Esophagus muscularis mucosa (tissue), 4 donors: ENCODE measurements around the gene VMA21. TPM values are rescaled to one million over a fixed set of nuclear protein-coding genes. Genes with fewer than 3 reads are reported as not detected.

Source experiments
- DNase-seq: peaks from one replicate; pipeline ENCODE4 v3.0.0-alpha.2; 2017; ENCODE audit errors: extremely low spot score
- H3K27ac ChIP-seq, 4 donors: fragments of 200-600 bp; sonication (generic); replicated peaks in 1 of 4; 1 replicate in 3 of 4; 2 replicates in 1 of 4; pipeline ENCODE4 v1.5.1; 2016 to 2019; ENCODE audit warnings: mild to moderate bottlenecking in 1 of 4
- H3K27me3 ChIP-seq, 4 donors: fragments of 200-600 bp; sonication (generic); one replicate each; pipeline versions ENCODE4 v1.5.1 to v1.6.0; 2016 to 2019
- H3K36me3 ChIP-seq, 4 donors: fragments of 200-600 bp; sonication (generic); one replicate each; pipeline ENCODE4 v1.5.1; 2016 to 2019
- H3K4me1 ChIP-seq, 4 donors: fragments of 200-600 bp; sonication (generic); one replicate each; pipeline ENCODE4 v1.5.1; 2016 to 2019
- H3K4me3 ChIP-seq, 4 donors: fragments of 200-600 bp; sonication (generic); 1 replicate in 2 of 4; 2 replicates in 2 of 4; pipeline ENCODE4 v1.5.1; 2016 to 2019; ENCODE audit warnings: mild to moderate bottlenecking in 4 of 4, moderate library complexity in 1 of 4
- H3K9me3 ChIP-seq, 4 donors: fragments of 200-600 bp; sonication (generic); 1 replicate in 3 of 4; 2 replicates in 1 of 4; pipeline ENCODE4 v1.5.1; 2016 to 2019
- CTCF ChIP-seq, 3 experiments: fragments of 200-600 bp in 2 of 3; fragments of 450-650 bp in 1 of 3; sonication (generic) in 2 of 3; IDR thresholded peaks; one replicate each; pipeline ENCODE4 v1.5.1; 2017 to 2019; ENCODE audit warnings: antibody characterized with exemption in 3 of 3, mild to moderate bottlenecking in 2 of 3, moderate library complexity in 1 of 3
- EP300 ChIP-seq: sonication (generic); formaldehyde crosslinking; IDR thresholded peaks from one replicate; pipeline ENCODE4 v1.6.1; 2017; ENCODE audit warnings: antibody characterized with exemption
- POLR2A ChIP-seq: fragments of 450-650 bp; IDR thresholded peaks from one replicate; pipeline ENCODE4 v1.6.1; 2017; ENCODE audit warnings: antibody characterized with exemption, moderate library complexity, mild to moderate bottlenecking, low read depth
- POLR2AphosphoS5 ChIP-seq, 2 donors: sonication (generic); formaldehyde crosslinking; IDR thresholded peaks; one replicate each; pipeline ENCODE4 v1.6.1; 2017; ENCODE audit warnings: antibody characterized with exemption in 2 of 2
- WGBS: methylation state at CpG from one replicate; pipeline ENCODE4 v1.1.5; 2018; 5-methylcytosine and 5-hydroxymethylcytosine counted together
- intact Hi-C: fragments of 100-400 bp; cut with DNase I; formaldehyde crosslinking; loops from one replicate; pipeline ENCODE4 v1.15.1; 2023
- total RNA-seq, 4 donors: library from RNA; depleted of rRNA; stranded (reverse); fragments of >200 nt; gene quantifications; one replicate each; pipeline versions ENCODE4 v1.1.0 to v1.2.1, GENCODE V29; 2016

The VMA21 gene
- total RNA-seq, 4 donors from 2014 or later: 17.9 to 28.3 (median 24.3) TPM

GRCh38 chrX:151396042-151396824 lies 773 bp upstream of the VMA21 start:
- Histone ChIP-seq H3K27ac (peak overlapping the region; percentile 89 to 94 (median 90)), H3K4me1 (peaks cover 9 to 26% (median 21%) of the 10 kb centered on the region in 4 donors), H3K4me3 (peak overlapping the region; percentile 70 to 81 (median 76)), H3K9me3 (no peaks in the 10 kb centered on the region), H3K27me3 (no peaks in the 10 kb centered on the region), H3K36me3 (no peaks in the 10 kb centered on the region)
- no peak for DNase-seq
- intact Hi-C loops: no loop called here
- WGBS: 58% methylated on average over 20 of the region's 20 CpGs
- TF ChIP-seq POLR2A: no peak
- no peak for TF ChIP-seq POLR2AphosphoS5 (IDR thresholded peaks at IDR 0.05)
- no peak for TF ChIP-seq CTCF (IDR thresholded peaks at IDR 0.05)
- TF ChIP-seq EP300: no peak

GRCh38 chrX:151397741-151398070 lies 700 bp downstream of the VMA21 start:
- Histone ChIP-seq H3K27me3 (no peaks in the 10 kb centered on the region), H3K9me3 (no peaks in the 10 kb centered on the region), H3K4me1 (peaks cover 9 to 31% (median 26%) of the 10 kb centered on the region in 4 donors), H3K27ac (peak overlapping the region; percentile 89 to 94 (median 90)), H3K36me3 (no peaks in the 10 kb centered on the region), H3K4me3 (peak overlapping the region; percentile 70 to 81 (median 76))
- 16% methylated on average over 2 of the region's 2 CpGs for WGBS
- intact Hi-C loops: no loop called here
- no peak for TF ChIP-seq CTCF (IDR thresholded peaks at IDR 0.05)
- no peak for DNase-seq

GRCh38 chrX:151398346-151398745 lies 1.3 kb downstream of the VMA21 start:
- peaks cover 9 to 37% (median 32%) of the 10 kb centered on the region in 4 donors for H3K4me1 ChIP-seq
- TF ChIP-seq CTCF (IDR thresholded peaks at IDR 0.05) (no peak), POLR2A (no peak), POLR2AphosphoS5 (IDR thresholded peaks at IDR 0.05) (no peak), EP300 (no peak)
- intact Hi-C loops: no loop called here
- WGBS: 76% methylated on average over 3 of the region's 3 CpGs
- no peaks in the 10 kb centered on the region for H3K27me3 ChIP-seq
- no peak overlapping the region for H3K4me3 ChIP-seq
- no peak overlapping the region for H3K27ac ChIP-seq
- no peak for DNase-seq
- no peaks in the 10 kb centered on the region for H3K9me3 ChIP-seq
- no peaks in the 10 kb centered on the region for H3K36me3 ChIP-seq

- H3K4me1 ChIP-seq: peaks cover 0 to 24% (median 21%) of the 10 kb centered on the region in 4 donors
- intact Hi-C loops: no loop called here
- 70% methylated on average over 15 of the region's 22 CpGs for WGBS
- H3K4me3 ChIP-seq: no peak overlapping the region
- DNase-seq: no peak
- no peaks in the 10 kb centered on the region for H3K27me3 ChIP-seq
- H3K27ac ChIP-seq: no peak overlapping the region
- H3K9me3 ChIP-seq: no peaks in the 10 kb centered on the region
- H3K36me3 ChIP-seq: peaks cover 0 to 12% (median 3%) of the 10 kb centered on the region in 4 donors
- peak in 2 of 3 experiments; percentile 16 to 20 for TF ChIP-seq CTCF (IDR thresholded peaks at IDR 0.05)
- TF ChIP-seq POLR2A: no peak
- TF ChIP-seq EP300: no peak
- no peak for TF ChIP-seq POLR2AphosphoS5 (IDR thresholded peaks at IDR 0.05)
These were observed 5.8 kb downstream of the VMA21 start for GRCh38 chrX:151402719-151403390.
